Measurements from ENCODE around the gene UPP2. TPM values are rescaled to one million over a fixed set of nuclear protein-coding genes. Genes with fewer than 3 reads are reported as not detected.

The UPP2 gene
- total and polyA plus RNA-seq, 2 of the 8 experiments (the other 6 are each of a cell fraction or from before 2014, with no cell fraction given): not detected

GRCh38 chr2:158127380-158127804 is 25.7 kb downstream of the UPP2 start:
- Histone ChIP-seq H3K56ac (replicated peaks; ENCODE audit: insufficient read length, low read depth, low read length) (no peak overlapping the region), H4K5ac (ENCODE audit: insufficient read length, low read depth, low read length) (no peak overlapping the region), H3K23me2 (ENCODE audit: low read depth, low read length) (no peaks in the 10 kb centered on the region; the same call in 1 of the 2 replicates), H3K36me3 (ENCODE audit: control insufficient read depth in 2 of 4, insufficient read depth in 4 of 4, low read length in 3 of 4) (no peaks in the 10 kb centered on the region), H3K79me2 (ENCODE audit: control insufficient read depth in 1 of 2, insufficient read depth in 2 of 2, low read length in 2 of 2) (no peaks in the 10 kb centered on the region), H4K8ac (ENCODE audit: extremely low read depth, insufficient read depth, low read length) (no peak overlapping the region), H2AK5ac (ENCODE audit: low read depth, low read length) (no peak overlapping the region), H3K27me3 (replicated peaks in 1 of 4; ENCODE audit: control insufficient read depth in 3 of 4, extremely low read depth in 1 of 4, insufficient read depth in 3 of 4, low read length in 3 of 4) (no peaks in the 10 kb centered on the region), H2BK15ac (ENCODE audit: low read length) (no peak overlapping the region), H2BK20ac (ENCODE audit: low read length) (no peak overlapping the region), H3K9ac (replicated peaks in 1 of 4; ENCODE audit: extremely low read depth in 1 of 4, low read depth in 3 of 4, low read length in 3 of 4) (no peak overlapping the region), H2BK12ac (ENCODE audit: low read depth, low read length) (no peak overlapping the region), H3K4me2 (ENCODE audit: insufficient read depth in 1 of 2, low read depth in 2 of 2, low read length in 2 of 2) (no peak overlapping the region), H4K91ac (replicated peaks; ENCODE audit: insufficient read length, low read length) (no peak overlapping the region), H3K4me1 (replicated peaks in 1 of 4; ENCODE audit: control insufficient read depth in 3 of 4, insufficient read depth in 4 of 4, low read length in 3 of 4) (peaks cover 0 to 7% (median 3%) of the 10 kb centered on the region in 4 experiments; a peak in 5 of 7 replicates), H2BK5ac (ENCODE audit: low read depth, low read length) (no peak overlapping the region), H2AFZ (ENCODE audit: low read length) (no peak overlapping the region), H2BK120ac (replicated peaks; ENCODE audit: low read depth, low read length) (no peak overlapping the region), H3K14ac (ENCODE audit: insufficient read length) (no peak overlapping the region), H4K20me1 (replicated peaks in 1 of 2; ENCODE audit: control insufficient read depth in 1 of 2, insufficient read depth in 2 of 2, low read length in 2 of 2) (no peaks in the 10 kb centered on the region), H3K79me1 (ENCODE audit: low read depth, low read length) (no peaks in the 10 kb centered on the region), H3K4ac (replicated peaks; ENCODE audit: insufficient read length, low read depth, low read length) (no peak overlapping the region), H3K4me3 (ENCODE audit: extremely low read depth in 1 of 4, insufficient read depth in 2 of 4, low read depth in 3 of 4, low read length in 4 of 4) (no peak overlapping the region), H3K9me3 (ENCODE audit: insufficient read depth in 2 of 2, low read depth in 1 of 2, low read length in 1 of 2) (no peaks in the 10 kb centered on the region), H3K23ac (ENCODE audit: insufficient read length) (no peak overlapping the region), H3K27ac (ENCODE audit: low read depth, low read length) (no peak overlapping the region), H3K18ac (ENCODE audit: extremely low read depth, low read length) (no peak overlapping the region)
- ChIA-PET POLR2A (ENCODE audit: partially characterized antibody) (interaction anchor here (1.2 kb wide), 1 partner anchor 14 kb away, joined by 3 read pairs; no protein-coding TSS in a partner anchor), CTCF (ENCODE audit: partially characterized antibody) (interaction anchor here (1.2 kb wide), 1 partner anchor 10 kb away, joined by 3 read pairs; no protein-coding TSS in a partner anchor)
- FAIRE-seq (no peak), DNase-seq (ENCODE audit: low read depth in 1 of 2, low spot score in 2 of 2) (no peak)
- 73% methylated on average over 1 of the region's 1 CpG; no CpG with 5 or more reads in 1 of the 2 experiments for WGBS, 2 experiments (ENCODE audit: extremely low coverage in 1 of 2, insufficient coverage in 1 of 2, insufficient read length in 1 of 2, insufficient replicate concordance in 2 of 2, low coverage in 1 of 2, low lambda C conversion rate in 2 of 2, missing lambda C conversion rate in 1 of 2)
- TF ChIP-seq CREB1 (IDR thresholded peaks at IDR 0.05) (no peak), SRF (IDR thresholded peaks at IDR 0.05; ENCODE audit: low read depth, low read length) (no peak), CTBP2 (IDR thresholded peaks at IDR 0.05; ENCODE audit: borderline replicate concordance, insufficient read depth, insufficient read length, low read length) (no peak), BACH1 (IDR thresholded peaks at IDR 0.05; ENCODE audit: low read length) (no peak), CEBPB (IDR thresholded peaks at IDR 0.05; ENCODE audit: low read depth, low read length) (no peak), SIX5 (IDR thresholded peaks at IDR 0.05; ENCODE audit: low read depth, low read length) (no peak), CBX5 (IDR thresholded peaks at IDR 0.05; ENCODE audit: low read depth, low read length) (no peak), POLR2AphosphoS5 (IDR thresholded peaks at IDR 0.05; ENCODE audit: low read depth, low read length) (no peak), EP300 (IDR thresholded peaks at IDR 0.05; ENCODE audit: borderline replicate concordance in 1 of 2, low read depth in 2 of 2, low read length in 2 of 2) (no peak), KDM4A (IDR thresholded peaks at IDR 0.05; ENCODE audit: low read depth, low read length, severe bottlenecking) (no peak), CHD1 (IDR thresholded peaks at IDR 0.05; ENCODE audit: low read depth, low read length) (no peak), HDAC2 (IDR thresholded peaks at IDR 0.05; ENCODE audit: borderline replicate concordance in 1 of 2, low read depth in 2 of 2, low read length in 2 of 2) (no peak)
- TF ChIP-seq, protein P1, sequence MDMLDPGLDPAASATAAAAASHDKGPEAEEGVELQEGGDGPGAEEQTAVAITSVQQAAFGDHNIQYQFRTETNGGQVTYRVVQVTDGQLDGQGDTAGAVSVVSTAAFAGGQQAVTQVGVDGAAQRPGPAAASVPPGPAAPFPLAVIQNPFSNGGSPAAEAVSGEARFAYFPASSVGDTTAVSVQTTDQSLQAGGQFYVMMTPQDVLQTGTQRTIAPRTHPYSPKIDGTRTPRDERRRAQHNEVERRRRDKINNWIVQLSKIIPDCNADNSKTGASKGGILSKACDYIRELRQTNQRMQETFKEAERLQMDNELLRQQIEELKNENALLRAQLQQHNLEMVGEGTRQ (IDR thresholded peaks at IDR 0.05; ENCODE audit: low read length): no peak
